HG03060 (cell line): ENCODE data around the gene ANKRD28.
"Not testable (repeated sequence)": the region's sequence is repeated elsewhere in the genome, so short reads cannot be mapped to it uniquely, and the experiment has no call there.

Source experiments
- ATAC-seq: cut with Tn5 transposase; IDR thresholded peaks from one replicate; pipeline ENCODE4 v1.9.1; 2021; ENCODE audit warnings: low read depth, moderate number of reproducible peaks; ENCODE audit not compliant: unreplicated experiment

The ANKRD28 gene

DNA sequence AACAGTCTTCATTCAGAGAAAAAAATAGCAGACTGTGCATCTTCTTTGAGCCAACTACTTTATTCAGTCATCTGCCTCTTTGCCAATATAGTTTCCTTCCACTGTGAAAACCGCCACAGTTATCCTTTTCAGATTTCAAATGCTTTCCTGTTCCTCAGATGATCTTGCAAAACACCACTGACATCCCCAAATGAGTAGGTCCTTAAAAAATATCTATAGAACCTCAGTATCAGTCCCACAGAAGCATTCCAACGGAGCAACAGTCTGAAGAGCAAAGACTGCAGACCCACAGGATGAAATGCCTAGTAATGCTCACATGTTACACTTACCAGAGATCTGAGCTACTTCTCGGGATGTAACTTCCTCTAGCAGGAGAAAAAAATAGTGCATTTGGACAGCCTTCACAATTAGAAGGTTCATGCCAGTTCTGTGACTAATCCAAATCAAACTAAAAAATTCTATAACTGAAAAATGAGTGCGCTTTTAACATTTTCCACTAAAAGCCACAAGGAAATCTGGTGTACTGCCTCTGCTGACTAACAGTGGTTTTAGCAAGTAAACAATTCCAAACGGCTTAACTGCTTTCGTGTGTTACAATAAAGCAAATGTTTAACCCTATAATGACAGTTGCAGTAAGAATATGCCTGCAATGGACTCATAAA, at the start of gene ANKRD28:
TSS of gene ANKRD28 (minus strand) at position 338 of the 662 bp plus-strand sequence. CDS start 1,458 bp downstream, outside the sequence.
- no peak for ATAC-seq

DNA sequence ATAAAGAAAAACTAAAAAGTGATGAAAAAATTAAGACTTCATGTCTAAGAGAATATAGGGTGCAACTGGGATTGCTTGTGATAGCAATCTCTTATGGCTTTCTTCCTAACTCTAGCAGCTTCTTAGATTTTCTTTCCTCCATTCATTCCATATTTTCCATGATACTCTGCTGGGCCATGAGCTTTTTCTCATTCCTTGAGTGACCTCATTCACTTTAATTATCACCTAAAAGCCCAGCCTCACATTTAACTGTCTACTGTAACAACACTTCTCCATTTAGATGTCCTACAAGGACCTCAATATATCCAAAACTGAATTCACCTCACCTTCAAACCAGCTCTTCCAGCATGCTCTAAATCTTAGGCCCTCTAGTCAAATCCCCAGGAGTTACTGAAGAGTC, 49.5 kb upstream of the ANKRD28 start:
- no peak for ATAC-seq

DNA sequence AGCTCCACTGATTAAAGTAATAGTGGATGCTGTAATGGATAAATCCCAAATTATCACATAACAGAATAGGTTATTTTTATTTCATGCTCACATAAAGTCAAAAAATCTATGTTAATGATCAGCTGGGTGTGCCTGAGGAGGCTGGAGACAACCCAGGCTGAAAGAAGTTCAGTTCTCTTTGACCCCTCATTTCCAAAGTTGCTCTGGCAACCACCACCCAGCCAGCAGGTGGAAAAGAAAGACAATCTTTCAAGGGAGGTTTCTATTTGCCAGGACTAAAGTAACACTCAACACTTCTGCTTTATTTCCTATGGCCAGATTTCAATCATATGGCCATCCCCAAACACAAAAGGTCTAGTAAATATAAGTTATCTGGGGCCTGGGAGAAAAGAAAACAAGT, 48.8 kb upstream of the ANKRD28 start:
- no peak for ATAC-seq

DNA sequence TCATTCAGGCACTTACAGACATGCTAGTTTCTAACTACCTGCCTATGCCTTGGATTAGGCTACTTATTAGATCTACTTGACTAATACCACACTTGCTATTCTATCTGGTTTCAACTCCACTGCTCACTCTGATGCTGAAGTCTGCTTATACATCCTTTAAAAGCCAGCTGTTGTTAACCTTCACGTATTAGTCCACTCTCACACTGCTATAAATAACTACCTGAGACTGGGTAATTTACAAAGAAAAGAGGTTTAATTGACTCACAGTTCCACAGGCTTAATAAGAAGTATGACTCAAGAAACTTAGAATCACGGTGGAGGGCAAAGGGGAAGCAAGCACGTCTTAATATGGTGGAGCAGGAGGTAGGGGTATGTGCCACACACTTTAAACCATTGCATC, 47.7 kb upstream of the ANKRD28 start:
- ATAC-seq = peak; percentile 45

DNA sequence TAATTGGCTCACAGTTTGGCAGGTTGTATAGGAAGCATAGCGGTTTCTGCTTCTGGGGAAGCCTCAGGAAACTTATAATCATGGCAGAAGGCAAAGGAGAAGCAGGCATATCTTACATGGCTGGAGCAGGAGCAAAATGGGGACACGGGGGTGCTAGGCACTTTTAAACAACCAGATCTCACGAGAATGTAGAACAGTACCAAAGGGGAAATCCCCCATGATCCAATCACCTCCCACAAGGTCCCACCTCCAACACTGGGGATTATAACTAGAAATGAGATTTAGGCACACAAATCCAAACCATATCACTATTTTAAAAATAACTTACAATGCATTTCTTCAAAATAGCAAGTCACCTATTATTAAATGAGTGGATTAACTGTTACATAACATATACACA, 47.1 kb upstream of the ANKRD28 start:
- no peak for ATAC-seq

DNA sequence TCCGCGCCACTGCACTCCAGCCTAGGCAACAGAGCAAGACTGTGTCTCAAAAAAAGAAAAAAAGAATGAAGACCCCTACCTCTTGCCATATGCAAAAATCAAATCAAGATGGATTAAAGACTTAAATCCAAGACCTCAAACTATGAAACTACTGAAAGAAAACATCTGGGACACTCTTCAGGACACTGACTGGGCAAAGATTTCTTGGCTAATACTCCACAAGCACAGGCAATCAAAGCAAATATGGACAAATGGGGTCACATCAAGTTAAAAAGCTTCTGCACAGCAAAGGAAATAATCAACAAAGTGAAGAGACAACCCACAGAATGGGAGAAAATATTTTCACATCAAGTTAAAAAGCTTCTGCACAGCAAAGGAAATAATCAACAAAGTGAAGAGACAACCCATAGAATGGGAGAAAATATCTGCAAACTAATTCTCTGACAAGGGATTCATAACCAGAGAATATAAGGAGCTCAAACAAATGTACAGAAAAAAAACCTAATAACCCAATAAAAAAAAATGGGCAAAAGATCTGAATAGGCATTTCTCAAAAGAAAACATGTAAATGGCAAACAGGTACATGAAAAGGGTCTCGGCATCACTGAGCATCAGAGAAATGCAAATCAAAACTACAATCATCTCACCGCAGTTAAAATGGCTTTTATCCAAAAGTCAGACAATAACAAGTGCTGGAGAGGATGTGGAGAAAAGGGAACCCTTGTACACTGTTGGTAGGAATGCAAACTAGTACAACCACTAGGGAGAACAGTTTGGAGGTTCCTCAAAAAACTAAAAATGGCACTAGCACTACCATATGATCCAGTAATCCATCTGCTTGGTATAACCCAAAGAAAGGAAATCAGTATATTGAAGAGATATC, 43.6 kb upstream of the ANKRD28 start:
- not testable (repeated sequence) for ATAC-seq

DNA sequence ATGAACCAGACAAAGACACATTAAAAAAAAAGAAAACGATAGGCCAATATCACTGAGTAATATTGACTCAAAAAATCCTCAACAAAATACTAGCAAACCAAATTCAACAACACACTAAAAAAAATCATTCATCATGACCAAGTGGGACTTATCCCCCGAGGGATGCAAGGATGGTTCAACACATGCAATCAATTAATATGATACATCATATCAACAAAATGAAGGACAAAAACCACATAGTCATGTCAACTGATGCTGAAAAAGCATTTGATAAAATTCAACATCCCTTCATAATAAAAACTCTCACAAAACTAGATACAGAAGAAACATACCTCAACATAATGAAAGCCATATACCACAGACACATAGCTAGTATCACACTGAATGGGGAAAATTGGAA, 41.8 kb upstream of the ANKRD28 start:
- no peak for ATAC-seq

DNA sequence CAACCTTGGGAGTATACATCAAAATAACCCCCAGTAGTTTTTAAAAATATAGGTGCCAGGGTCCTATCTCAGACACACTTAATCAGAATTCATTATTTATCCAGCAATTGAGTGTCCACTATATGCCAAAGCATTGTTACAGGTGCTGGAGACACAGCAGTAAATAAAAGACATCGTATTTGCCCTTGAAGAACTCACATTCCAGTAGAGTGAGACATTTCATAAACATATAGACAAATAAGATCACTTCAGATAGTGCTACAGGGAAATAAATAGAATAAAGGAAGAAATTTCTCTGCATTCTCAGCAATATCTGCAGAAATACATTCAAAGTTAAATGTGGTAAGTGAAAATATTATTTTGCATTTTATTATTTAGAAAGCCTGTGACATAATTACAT, 34.1 kb upstream of the ANKRD28 start:
- ATAC-seq = no peak

DNA sequence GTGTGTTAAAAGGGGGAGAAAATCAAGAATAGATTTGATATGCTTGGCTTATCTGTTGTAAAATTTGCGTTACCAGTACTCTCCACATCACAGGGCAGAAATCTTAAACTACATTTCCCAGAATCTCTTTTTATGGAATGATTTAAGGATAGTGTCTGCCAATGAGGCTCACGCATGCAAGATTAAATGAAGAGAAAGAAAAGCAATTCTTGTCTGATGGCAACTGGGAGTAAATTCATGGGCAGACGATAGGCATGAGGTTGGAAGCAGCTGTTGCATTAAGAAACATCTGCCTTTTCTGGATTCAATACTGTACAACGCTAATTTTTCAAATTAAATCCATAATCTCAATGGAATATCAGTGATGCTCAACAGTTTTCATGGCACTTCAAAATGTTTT, 27.2 kb upstream of the ANKRD28 start:
- no peak for ATAC-seq

DNA sequence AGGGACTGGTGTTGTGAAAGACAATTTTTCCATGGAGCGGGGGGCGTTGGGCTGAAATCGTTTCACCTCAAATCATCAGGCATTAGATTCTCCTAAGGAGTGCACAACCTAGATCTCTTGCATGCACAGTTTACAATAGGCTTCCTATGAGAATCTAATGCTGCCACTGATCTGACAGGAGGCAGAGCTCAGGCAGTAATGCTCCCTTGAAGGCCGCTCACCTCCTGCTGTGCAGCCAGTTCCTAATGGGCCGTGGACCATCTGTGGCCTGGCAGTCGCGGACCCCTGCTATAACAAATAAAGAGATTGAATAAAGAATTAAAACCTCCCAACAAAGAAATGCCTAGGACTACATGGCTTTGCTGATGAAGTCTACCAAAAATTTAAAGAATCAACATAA, 25.3 kb upstream of the ANKRD28 start:
- no peak for ATAC-seq

DNA sequence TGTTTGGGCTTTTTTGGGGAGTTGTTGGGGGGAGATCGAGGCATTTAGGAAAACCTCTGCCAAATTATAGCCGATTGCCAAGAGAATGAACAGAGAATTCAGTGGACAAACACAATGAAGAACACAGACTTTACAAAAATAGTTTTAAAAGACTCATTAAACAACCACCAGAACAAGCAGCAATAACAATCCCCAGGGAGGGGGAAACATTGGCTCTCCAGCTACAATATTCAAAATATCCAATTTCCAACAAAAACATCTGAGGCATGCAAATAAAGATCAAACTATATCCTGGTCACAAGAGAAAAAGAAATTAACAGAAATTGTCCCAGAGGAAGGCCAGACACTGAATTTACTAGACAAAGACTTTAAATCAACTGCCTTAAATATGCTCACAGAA, 24.5 kb upstream of the ANKRD28 start:
- no peak for ATAC-seq

DNA sequence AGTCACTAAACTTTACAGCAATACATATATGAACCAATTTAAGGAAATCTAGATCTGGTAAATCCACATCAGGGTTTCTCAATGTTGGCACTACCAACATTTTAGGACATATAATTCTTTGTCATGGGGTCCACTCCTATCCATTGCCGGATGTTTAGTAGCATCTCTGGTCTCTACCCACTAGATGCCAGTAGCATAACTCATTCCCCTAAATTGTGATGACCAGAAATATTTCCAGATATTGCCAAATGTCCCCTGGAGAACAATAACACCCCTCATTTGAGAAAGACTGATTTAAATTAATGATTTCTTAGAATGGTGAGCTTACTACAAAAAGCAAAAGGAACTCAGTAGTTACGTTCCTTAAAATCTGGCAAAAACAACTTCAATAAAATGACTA, 23.1 kb upstream of the ANKRD28 start:
- no peak for ATAC-seq

DNA sequence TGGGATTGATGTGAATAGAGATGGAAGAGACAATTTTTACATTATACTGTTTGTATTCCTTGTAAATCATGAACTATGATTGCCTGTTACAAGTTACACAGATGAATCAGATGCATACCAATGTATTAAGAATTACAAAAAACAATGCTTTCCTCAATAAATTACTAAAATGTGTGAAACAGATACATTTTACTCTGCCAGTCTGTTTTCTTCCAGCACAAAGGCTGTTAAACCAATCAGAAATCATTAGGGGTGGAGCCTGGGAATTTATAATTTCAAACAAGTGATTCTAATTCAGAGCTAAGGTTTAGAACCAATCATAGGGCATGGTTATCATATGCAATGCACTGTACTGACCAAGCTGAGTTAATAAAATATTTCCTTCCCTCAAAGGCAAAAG, 21.8 kb upstream of the ANKRD28 start:
- ATAC-seq = no peak

DNA sequence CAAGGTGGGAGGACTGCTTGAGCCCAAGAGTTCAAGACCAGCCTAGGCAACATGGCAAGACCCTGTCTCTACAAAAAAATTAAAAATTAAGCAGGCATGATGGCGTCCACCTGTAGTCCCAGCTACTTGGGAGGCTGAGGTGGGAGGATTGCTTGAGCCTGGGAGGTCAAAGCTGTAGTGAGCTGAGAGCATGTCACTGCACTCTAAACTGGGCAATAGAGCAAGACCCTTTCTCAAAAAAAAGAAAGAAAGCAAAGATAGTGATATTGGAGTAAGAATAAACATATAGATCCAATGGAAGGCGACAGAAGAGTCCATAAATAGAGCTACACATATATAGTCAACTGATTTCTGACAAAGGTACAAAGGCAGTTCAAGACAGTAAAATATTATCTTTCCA, 21.3 kb upstream of the ANKRD28 start:
- ATAC-seq = no peak

DNA sequence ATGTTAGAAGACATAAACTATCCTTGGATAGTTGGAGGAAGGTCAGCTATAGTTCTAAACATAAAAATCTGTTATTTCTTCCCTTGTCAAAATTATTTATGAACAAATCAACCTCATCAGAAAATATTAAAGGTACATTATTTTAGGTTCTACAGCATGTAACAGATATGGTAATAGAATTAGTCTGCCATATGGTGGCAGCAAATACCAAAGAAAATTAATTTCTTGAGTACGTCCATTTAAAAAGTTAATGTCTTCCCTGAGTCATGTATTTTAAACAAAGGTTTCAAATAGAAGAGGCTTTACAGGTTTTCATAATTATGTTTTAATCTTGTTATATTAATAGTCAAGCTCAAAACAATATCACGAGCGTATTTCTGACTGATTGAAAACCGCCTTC, 17.9 kb upstream of the ANKRD28 start:
- ATAC-seq = no peak

DNA sequence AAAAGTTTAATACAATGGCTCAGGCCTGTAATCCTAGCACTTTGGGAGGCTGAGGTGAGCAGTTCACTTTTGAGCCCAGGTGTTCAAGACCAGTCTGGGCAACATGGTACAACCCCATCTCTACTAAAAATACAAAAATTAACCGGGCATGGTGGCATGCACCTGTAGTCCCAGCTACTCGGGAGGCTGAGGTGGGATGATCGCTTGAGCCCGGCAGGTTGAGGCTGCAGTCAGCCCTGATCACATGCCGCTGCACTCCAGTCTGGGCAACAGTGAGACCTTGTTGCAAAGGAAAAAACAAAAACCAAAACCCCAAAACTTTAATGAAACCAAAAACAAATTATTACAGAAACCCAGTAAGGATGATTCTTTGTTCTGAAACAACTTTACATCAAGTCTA, 15.3 kb upstream of the ANKRD28 start:
- ATAC-seq = not testable (repeated sequence)

DNA sequence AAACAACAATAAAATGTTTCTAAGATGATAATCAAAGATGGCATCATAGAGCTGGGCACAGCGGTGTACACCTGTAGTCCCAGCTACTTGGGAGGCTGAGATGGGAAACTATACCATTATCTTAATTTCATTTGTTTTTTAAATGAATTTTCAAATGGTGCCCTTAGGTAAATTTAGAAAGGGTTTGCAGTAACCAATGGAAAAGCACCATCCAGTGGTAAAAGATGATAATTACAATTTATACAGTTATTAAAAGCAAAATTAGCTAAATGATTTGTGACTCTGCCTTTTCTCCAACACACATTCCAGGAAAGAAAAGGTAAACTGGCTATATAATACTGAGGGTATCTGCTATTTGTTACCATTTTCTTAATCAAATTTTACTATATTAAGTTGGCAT, 14.4 kb upstream of the ANKRD28 start:
- ATAC-seq = no peak

DNA sequence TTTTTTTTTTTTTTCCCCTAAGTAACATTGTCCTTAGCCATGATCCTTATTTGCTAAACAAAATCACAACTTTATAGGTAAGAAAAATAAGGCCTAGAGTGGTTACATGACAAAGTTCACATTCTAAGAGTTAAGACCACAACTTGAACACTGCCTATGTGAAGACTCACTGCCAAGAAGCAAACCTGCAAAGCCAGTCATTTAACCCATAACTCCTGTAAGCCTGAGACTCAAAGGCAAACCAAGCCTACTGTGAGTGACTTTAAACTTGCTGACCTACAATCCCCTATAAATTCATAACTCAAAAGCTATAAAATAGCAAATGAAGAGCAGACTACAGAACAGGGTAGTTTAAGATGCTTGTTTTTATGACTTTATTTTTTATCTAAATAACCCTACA, 12.9 kb upstream of the ANKRD28 start:
- ATAC-seq = no peak

DNA sequence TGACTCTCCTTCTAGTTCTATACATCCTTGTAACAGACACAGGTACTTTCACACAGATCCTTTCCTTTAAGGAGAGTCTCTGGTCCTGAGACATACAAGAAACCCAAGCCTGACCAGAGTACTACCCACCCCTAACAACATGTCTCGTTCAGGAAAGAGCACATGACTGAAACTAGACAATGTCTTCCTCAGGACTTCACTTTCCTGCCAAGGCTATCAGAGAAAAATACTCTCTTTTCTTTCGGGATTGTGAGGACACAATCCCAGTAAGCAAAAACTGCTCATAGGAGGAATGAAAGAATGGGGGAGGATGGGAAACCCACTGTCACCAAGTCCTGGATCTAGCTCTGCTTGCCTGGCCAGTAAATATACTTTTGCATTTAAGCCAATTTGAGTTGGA, 11.5 kb upstream of the ANKRD28 start:
- no peak for ATAC-seq

DNA sequence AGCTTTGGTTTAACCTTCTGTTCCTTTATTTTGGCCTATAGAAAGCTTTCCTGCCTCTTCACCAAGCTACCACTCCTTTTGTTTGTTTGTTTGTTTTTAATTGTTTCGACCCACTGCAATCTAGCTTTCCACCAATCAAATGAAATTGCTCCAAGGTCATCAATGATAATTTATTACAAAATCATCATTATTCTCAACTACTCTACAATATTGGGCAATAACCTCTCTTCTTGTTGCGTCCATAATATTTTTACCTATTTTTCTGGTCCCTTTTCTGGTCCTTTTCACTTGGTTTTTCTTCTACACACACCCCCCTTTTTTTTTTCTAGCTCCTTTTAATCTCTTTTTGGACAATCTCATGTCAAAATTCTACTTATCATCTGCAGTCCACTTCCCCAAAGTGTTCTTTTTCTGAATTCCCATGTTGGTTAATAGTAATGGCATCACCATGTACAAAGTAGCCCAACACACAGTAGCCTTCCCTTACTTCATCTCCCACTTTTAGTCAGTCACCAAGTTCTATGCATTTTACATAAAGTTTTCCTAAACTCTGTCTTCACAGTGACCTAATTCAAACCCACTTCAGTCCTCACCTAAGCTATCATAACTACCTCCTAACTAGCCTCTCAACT, 11.0 kb upstream of the ANKRD28 start:
- no peak for ATAC-seq

DNA sequence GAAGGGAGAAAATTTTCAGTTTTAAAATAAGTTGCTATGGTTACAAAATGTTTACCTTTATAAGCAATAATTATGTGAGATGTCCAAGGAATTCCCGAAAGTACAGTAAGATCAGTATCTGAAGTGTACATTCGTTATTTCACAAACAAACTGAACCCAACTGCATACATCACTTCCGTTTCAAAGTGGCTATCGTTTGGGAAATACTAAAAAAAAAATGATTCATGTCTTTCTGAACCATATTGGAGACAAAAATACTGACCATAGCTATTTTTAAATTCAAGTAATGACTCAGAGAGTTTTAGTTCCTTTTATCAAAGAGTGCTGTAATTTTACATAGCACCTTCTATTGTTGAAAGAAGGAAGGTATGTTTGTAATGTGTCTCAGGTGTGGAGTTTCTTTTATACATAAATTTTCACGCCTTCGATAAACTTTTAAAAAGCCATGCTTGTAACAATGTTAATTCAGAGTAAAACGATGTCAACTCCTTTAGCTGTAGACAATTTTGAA, 8.0 kb upstream of the ANKRD28 start:
- peak; percentile 82 for ATAC-seq
